Neuron (in vitro differentiated cells): Measurements from ENCODE around the gene ARHGAP22.

Experiments used
- H2AFZ ChIP-seq: one replicate; pipeline ENCODE4 v1.6.1; 2013; ENCODE audit warnings: low read depth, mild to moderate bottlenecking, inconsistent platforms, low read length, moderate library complexity
- H3K27me3 ChIP-seq: one replicate; pipeline ENCODE4 v1.6.1; 2013; ENCODE audit warnings: low read length; ENCODE audit not compliant: insufficient read depth
- H3K36me3 ChIP-seq: one replicate; pipeline ENCODE4 v1.6.1; 2013; ENCODE audit warnings: low read length; ENCODE audit not compliant: insufficient read depth
- H3K4me1 ChIP-seq: one replicate; pipeline ENCODE4 v1.6.1; 2013; ENCODE audit warnings: low read length; ENCODE audit not compliant: insufficient read depth
- H3K4me3 ChIP-seq: 2 replicates; pipeline ENCODE4 v1.5.1; 2013; ENCODE audit warnings: mild to moderate bottlenecking, low read length, moderate library complexity
- H3K9me3 ChIP-seq: one replicate; pipeline ENCODE4 v1.6.1; 2013; ENCODE audit warnings: low read length

ARHGAP22 gene

DNA sequence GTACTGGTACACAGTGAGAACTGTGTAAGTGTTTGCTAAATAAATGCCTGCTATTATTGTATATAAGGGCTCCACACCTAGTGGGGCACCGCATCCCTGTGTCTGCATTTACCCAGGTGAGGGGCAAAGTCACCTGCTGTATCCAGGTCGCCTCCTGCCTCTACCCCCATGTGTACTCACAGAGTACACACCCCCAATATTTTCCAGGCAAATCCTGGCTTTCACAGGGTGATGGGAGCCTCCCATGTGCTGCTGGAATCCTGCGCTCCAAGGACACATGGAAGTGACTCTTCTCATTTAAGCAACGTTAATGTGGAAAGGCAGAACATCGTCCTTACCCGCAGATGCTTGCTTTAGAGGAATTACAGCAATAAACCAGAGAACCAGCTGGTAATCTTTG is 48.2 kb downstream of the ARHGAP22 start:
- Histone ChIP-seq H3K27me3 (no peaks in the 10 kb centered on the region), H3K9me3 (no peaks in the 10 kb centered on the region), H3K36me3 (no peaks in the 10 kb centered on the region), H2AFZ (no peak overlapping the region), H3K4me1 (no peaks in the 10 kb centered on the region), H3K4me3 (no peak overlapping the region)

DNA sequence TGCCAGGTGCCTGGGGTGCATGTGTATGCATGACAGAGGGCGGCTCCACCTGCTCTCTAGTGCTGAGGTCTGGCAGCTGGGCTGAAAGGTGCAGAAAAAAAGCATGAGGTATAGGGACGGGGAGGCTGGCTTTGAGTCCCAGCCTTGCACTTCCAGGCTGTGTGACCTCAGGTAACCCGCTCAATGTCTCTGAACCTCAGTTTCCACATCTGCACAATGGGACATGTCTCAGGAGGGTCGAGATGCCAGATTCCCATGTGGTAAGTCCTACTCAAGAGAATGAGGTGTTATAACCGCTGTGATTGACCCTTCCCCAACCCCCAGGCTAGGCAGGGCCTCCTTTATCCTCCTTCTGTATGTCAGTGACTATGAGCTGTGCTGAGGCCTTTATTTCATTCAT is 48.8 kb downstream of the ARHGAP22 start:
- Histone ChIP-seq H3K27me3 (no peaks in the 10 kb centered on the region), H3K36me3 (no peaks in the 10 kb centered on the region), H2AFZ (no peak overlapping the region), H3K4me3 (no peak overlapping the region), H3K9me3 (no peaks in the 10 kb centered on the region), H3K4me1 (no peaks in the 10 kb centered on the region)

DNA sequence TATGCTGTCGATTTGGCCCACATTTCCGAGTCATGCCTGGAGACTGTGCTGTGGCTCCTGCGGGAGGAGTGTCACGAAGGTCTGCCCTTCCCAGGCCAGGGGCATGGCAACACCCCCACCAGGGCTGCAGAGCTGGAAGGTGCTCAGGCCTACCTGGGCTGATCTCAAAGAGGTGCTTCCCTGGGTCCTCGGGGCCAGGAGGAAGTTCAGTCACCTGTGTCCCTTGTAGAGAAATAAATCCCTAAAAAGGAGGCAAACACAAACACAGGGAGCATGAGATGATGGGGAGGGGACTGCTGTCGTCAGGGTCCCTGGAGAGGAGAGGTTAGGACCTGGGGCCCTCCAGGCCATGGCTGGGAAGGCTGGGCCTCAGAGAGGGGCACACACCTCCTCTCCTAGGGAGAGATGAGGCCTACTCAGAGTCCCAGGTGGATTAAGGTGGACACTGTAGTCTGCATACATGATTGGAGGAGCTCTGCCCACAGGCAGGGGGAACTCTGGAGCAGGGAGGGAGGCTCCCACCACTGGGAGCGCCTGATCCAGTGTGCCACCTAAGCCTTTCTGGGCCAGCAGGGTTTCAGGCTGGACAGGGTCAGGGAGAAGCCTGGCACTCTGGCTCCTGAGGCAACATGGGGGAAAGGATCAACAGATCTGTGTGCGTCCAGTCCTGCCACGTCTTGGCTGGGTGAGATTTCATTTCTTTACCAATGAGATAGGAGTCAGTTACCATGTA is 49.4 kb downstream of the ARHGAP22 start:
- no peak overlapping the region for H2AFZ ChIP-seq
- no peak overlapping the region for H3K4me3 ChIP-seq
- no peaks in the 10 kb centered on the region for H3K9me3 ChIP-seq
- H3K36me3 ChIP-seq = no peaks in the 10 kb centered on the region
- H3K27me3 ChIP-seq = no peaks in the 10 kb centered on the region
- H3K4me1 ChIP-seq = no peaks in the 10 kb centered on the region

GRCh38 chr10:48554656-48555055 is 50.2 kb downstream of the ARHGAP22 start:
- no peaks in the 10 kb centered on the region for H3K4me1 ChIP-seq
- H3K36me3 ChIP-seq = no peaks in the 10 kb centered on the region
- no peaks in the 10 kb centered on the region for H3K9me3 ChIP-seq
- no peak overlapping the region for H3K4me3 ChIP-seq
- no peaks in the 10 kb centered on the region for H3K27me3 ChIP-seq
- no peak overlapping the region for H2AFZ ChIP-seq

DNA sequence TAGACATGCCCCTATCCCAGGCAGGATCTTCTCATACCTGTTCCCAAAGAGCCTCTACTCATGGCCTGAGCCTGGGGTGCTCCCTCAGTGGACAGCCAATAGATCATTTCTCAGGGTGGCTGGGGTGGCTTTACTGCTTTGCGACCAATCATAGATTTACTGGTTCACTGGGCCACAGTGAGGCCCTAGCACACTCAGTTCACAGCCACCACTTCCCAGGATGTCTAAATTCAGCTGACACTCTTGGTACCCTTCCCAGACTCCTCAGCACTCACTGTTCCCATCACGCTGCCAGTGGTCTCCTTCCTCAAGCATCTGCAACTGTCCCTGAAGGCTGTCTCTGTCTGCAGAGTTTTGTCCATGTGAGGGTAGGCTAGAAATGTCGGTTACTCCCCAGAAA is 50.6 kb downstream of the ARHGAP22 start:
- Histone ChIP-seq H3K9me3 (no peaks in the 10 kb centered on the region), H3K4me1 (no peaks in the 10 kb centered on the region), H3K27me3 (no peaks in the 10 kb centered on the region), H2AFZ (no peak overlapping the region), H3K4me3 (no peak overlapping the region), H3K36me3 (no peaks in the 10 kb centered on the region)

DNA sequence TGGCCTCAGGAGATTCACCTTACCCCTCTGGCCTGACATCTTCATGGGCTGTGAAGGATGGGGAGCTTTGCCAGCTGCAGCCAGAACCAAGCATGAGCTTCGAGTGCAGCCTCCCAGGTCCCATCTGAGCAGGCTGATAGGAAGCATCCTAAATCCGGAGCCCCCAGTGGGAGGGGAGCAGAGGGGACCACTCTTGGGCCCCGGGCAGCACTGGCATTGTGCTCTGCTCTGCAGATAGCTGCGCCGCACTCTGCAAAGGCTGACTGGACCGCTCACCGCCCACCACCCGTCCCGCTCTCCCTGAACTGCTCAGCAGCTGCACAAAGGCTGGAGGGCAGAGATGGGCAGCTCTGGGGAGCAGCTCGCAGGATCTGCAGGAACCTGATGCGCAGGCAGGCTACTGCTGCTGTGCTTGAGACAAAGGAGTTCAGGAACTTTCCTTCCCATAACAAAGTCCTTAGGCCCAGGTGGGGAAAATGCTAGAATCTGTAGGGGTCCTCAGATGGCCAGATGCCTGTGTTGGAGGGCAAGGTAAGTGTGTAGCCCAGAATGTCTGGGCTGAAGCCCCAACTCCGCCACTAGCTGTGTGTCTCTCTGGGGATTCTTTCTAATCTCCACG is 51.8 kb downstream of the ARHGAP22 start:
- Histone ChIP-seq H3K27me3 (no peaks in the 10 kb centered on the region), H2AFZ (no peak overlapping the region), H3K4me3 (no peak overlapping the region), H3K4me1 (no peaks in the 10 kb centered on the region), H3K9me3 (no peaks in the 10 kb centered on the region), H3K36me3 (no peaks in the 10 kb centered on the region)

- Histone ChIP-seq H3K4me3 (no peak overlapping the region), H3K36me3 (no peaks in the 10 kb centered on the region), H3K4me1 (no peaks in the 10 kb centered on the region), H3K27me3 (no peaks in the 10 kb centered on the region), H2AFZ (no peak overlapping the region), H3K9me3 (no peaks in the 10 kb centered on the region)
Observed at GRCh38 chr10:48551861-48552591, 52.8 kb downstream of the ARHGAP22 start.

DNA sequence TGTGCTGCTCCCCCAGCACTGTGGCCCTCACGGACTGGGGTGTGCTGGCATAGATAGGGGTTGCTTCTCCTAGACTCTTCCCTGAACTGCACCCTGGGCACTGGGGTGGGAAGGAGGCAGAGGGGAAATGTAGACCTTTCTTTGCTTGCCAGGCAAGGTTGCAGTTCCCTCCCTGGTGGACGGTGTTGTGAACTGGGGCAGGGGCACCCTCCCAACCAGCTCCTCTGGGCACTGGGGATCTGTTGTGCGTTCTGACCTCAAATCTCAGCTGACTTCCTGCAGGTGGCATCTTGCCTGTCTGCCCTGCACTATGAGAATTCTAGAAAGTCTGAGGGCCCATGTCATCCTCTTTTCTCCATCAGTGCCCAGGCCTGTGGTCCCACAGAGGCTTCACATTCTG is 53.9 kb downstream of the ARHGAP22 start:
- Histone ChIP-seq H3K4me3 (no peak overlapping the region), H3K27me3 (no peaks in the 10 kb centered on the region), H3K4me1 (no peaks in the 10 kb centered on the region), H3K9me3 (no peaks in the 10 kb centered on the region), H3K36me3 (no peaks in the 10 kb centered on the region), H2AFZ (no peak overlapping the region)

DNA sequence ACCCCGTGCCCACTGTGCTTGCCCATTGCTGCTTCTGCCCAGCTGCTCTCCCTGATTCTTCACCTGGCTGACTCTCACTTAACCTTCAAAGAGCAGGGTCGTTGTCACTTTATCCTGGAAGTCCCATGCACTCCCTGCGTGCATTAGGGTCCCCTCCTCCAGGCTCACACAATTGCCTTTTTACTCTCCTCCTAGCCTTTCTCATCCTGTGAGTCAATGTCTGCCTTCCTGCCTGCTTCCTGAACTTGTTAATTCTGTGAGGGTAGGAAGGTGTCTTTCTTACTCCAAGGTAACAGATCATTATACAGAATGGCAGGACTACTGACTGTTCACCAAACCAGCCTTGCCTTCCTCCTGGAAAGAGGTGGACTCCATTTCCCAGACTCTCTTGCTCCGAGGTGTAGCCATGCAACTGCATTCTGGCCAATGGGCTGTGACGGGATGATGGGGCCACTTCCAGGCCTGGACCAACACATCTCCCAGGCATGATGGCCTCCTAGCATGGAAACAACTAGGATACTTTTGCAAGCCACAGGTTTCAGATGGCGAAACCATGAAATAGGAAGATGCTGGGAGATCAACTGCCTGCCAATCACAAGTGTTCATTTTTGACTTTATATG is 54.7 kb downstream of the ARHGAP22 start:
- H3K4me3 ChIP-seq = no peak overlapping the region
- H3K36me3 ChIP-seq = no peaks in the 10 kb centered on the region
- no peaks in the 10 kb centered on the region for H3K4me1 ChIP-seq
- H3K9me3 ChIP-seq = no peaks in the 10 kb centered on the region
- no peaks in the 10 kb centered on the region for H3K27me3 ChIP-seq
- H2AFZ ChIP-seq = no peak overlapping the region

- Histone ChIP-seq H2AFZ (no peak overlapping the region), H3K36me3 (no peaks in the 10 kb centered on the region), H3K4me1 (no peaks in the 10 kb centered on the region), H3K27me3 (no peaks in the 10 kb centered on the region), H3K9me3 (no peaks in the 10 kb centered on the region), H3K4me3 (no peak overlapping the region)
Observed at GRCh38 chr10:48549236-48549635, 55.6 kb downstream of the ARHGAP22 start.

DNA sequence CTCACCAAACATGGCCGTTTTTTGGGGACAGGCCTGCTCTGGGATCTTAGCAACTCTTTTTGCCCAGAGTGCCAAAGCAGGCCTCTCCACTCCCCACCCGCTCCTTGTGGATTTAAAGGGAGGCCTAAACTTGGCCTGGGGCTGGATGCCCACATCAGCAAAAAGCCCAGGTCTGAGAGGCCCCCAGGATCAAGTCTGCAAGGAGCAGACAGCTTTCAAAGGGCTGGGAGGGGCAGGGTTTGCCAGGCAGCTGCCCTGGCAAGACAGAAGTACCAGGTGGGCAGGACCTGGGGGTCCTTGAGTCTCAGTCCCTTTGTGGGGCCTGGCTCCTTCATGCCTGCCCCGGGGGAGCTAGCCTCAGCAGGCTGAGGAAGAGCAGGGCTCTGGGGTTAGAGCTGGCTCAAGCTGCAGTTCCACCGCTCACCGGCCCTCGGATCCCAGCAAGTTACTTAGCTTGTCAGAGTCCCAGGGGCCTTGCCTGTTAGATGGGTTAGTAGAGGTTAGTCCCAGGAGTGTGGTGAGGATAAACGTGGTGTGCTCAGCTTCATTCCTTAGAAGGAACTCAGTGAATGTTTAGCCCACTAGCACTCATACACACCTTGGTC is 56.2 kb downstream of the ARHGAP22 start:
- no peaks in the 10 kb centered on the region for H3K4me1 ChIP-seq
- H3K36me3 ChIP-seq = no peaks in the 10 kb centered on the region
- H3K9me3 ChIP-seq = no peaks in the 10 kb centered on the region
- no peak overlapping the region for H2AFZ ChIP-seq
- no peak overlapping the region for H3K4me3 ChIP-seq
- H3K27me3 ChIP-seq = no peaks in the 10 kb centered on the region

GRCh38 chr10:48547981-48548380 is 56.9 kb downstream of the ARHGAP22 start:
- Histone ChIP-seq H3K36me3 (no peaks in the 10 kb centered on the region), H3K9me3 (no peaks in the 10 kb centered on the region), H2AFZ (no peak overlapping the region), H3K4me1 (peaks cover 1% of the 10 kb centered on the region), H3K4me3 (no peak overlapping the region), H3K27me3 (no peaks in the 10 kb centered on the region)
